AG09309 (cell line): ENCODE results near the gene DCLK2.

Experiments used
- DNase-seq: peaks from one replicate; pipeline ENCODE4 v3.0.0-alpha.2; 2010; ENCODE audit warnings: low read depth
- H3K4me3 ChIP-seq: 2 replicates; pipeline ENCODE4 v1.5.1; 2011; ENCODE audit warnings: mild to moderate bottlenecking, low read depth, low read length, moderate library complexity; ENCODE audit not compliant: control insufficient read depth
- TF ChIP-seq, protein P1 (sequence below): IDR thresholded peaks from 2 replicates; pipeline ENCODE4 v1.5.1; 2011; ENCODE audit warnings: mild to moderate bottlenecking, low read depth, low read length, inconsistent platforms; ENCODE audit not compliant: insufficient read depth, control insufficient read depth; ENCODE audit errors: missing control alignments

Gene DCLK2

DNA sequence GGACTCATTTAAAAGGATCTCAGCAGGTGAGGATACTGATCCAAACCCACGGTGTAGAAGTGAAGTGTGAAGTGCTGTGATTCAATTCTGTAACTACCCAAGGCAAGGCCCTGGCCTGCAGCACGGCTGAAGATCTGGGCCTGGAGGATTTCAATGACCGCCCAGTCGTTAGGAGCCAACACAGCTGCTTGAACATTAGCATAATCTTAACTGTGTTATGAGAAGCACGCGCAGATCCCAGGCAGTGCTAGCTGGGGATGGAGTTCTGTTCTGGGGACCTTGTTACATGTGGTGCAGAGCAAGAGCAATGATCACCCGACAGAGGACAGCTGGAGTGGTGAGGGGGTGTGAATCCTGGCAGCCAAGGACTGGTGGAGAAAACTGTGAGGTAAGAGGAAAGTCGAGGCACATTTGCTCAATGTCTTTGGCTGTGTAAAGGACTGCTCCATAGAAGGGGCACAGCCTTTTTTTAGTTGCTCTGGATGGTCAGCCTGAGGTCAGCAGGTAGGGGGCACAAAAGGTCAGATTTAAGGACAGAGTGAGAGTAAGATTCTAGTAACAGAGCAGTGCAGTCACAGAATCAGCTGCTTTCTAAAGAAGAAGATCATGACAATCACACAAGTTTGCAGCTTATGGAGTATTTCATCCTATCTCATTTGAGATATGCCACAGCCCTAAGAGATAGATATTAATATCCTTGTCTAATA is 181.8 kb downstream of the DCLK2 start:
- no peak overlapping the region for H3K4me3 ChIP-seq
- TF ChIP-seq, protein P1, sequence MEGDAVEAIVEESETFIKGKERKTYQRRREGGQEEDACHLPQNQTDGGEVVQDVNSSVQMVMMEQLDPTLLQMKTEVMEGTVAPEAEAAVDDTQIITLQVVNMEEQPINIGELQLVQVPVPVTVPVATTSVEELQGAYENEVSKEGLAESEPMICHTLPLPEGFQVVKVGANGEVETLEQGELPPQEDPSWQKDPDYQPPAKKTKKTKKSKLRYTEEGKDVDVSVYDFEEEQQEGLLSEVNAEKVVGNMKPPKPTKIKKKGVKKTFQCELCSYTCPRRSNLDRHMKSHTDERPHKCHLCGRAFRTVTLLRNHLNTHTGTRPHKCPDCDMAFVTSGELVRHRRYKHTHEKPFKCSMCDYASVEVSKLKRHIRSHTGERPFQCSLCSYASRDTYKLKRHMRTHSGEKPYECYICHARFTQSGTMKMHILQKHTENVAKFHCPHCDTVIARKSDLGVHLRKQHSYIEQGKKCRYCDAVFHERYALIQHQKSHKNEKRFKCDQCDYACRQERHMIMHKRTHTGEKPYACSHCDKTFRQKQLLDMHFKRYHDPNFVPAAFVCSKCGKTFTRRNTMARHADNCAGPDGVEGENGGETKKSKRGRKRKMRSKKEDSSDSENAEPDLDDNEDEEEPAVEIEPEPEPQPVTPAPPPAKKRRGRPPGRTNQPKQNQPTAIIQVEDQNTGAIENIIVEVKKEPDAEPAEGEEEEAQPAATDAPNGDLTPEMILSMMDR: no peak
- no peak for DNase-seq

DNA sequence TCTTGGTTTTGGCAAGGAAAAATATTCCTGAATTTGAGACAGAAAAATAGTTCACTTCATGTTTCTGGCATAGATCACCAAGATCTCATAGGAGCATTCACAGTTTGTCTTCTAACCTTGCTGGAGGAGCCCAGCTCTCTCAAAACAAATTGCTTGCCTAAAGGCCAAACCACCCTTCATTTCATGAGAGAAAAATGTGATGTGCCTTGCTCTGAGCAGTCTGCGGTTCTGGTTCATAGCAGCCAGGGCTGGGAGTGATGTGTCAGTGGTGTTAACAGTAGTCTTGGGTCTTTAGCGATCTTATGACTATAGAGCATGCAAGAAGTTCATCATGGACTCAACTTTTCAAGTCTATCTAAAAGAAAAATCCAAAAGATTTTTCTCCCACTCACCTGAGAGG is 183.3 kb downstream of the DCLK2 start:
- DNase-seq: no peak
- no peak overlapping the region for H3K4me3 ChIP-seq
- TF ChIP-seq, protein P1: no peak

DNA sequence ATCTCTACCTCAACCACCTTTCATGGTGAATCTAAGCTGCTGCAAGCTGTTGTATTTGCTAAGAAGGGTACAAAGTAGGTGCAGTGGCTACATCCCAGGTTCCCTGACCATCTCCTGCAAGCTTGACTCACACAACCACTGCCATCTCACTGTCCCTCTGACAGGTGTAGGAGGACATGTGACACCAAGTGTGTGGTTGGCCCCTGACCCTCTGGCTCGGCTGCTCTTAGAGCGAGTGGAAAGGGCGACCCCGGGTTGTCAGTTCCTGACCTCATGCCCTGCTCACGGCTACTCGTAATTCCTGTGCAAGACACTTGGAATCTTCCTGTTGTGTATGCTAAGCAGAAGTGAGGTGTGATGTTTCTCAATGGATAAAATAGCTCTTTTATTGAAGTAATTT is 184.4 kb downstream of the DCLK2 start:
- DNase-seq: no peak
- TF ChIP-seq, protein P1: no peak
- H3K4me3 ChIP-seq: no peak overlapping the region

DNA sequence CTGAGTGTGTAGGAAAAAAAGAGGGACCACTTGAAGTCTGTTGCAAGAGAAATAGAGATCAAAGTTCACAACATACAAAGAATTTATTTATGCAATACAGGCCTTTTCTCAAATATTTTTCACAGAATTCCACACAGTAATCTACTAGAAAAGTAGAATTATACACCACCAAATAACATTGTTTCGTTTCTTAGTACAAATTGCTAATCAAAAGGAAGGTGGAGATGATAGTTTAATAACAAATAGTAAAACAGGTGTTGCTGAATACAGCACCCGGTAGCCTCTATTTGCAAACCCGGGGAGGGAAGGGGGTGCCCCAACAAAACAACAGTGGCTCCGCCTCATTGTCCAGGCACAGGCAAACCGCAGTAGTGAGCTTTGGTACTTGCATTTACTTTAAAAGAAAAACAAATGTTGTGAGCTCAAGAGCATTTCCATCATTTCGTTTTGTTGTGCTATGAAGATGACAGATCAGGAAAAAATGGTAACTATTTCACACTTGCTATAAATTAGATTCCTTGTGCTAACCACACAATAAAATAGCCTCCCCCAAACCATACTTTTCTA is 186.4 kb downstream of the DCLK2 start:
- TF ChIP-seq, protein P1: no peak
- DNase-seq: no peak
- H3K4me3 ChIP-seq: no peak overlapping the region

DNA sequence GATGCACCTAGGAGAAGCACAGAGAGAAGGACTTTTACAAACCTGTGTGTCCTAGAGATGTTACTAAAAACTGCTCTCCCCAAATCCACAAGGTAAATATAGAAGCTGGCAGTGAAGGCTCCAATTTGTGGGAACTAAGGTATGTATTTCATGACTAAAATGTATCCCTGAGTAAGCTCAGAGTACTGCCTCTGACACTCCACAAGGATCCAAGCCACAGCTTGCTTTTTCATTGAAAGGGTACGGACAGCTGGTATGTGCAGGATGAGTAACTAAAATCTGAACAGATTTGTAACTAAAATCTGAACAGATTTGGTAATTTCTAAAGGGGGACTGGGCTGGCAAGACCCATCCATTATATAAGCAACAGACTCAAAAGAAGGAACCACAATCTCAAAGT is 187.6 kb downstream of the DCLK2 start:
- DNase-seq: no peak
- TF ChIP-seq, protein P1: no peak
- no peak overlapping the region for H3K4me3 ChIP-seq

DNA sequence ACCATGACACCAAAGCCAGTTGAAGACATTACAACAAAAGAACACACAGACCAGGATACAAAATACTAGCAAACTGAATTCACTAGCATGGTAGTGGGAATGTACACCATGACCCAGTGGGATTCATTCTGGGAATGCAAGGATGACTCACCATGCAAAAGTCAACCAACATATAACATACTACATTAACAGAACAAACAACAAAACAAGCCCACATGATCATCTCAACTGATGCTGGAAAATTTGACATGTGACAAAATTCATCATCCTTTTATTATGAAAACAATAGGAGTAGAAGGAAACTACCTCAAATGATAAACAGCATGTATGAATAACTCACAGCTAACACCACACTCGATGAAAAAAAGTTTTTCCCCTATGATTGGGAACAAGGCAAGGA is 190.2 kb downstream of the DCLK2 start:
- no peak overlapping the region for H3K4me3 ChIP-seq
- TF ChIP-seq, protein P1: no peak
- DNase-seq: no peak
